ENCODE data around the gene GLYATL3.
"Not testable (repeated sequence)": the region's sequence is repeated elsewhere in the genome, so short reads cannot be mapped to it uniquely, and the experiment has no call there.

The GLYATL3 gene

DNA sequence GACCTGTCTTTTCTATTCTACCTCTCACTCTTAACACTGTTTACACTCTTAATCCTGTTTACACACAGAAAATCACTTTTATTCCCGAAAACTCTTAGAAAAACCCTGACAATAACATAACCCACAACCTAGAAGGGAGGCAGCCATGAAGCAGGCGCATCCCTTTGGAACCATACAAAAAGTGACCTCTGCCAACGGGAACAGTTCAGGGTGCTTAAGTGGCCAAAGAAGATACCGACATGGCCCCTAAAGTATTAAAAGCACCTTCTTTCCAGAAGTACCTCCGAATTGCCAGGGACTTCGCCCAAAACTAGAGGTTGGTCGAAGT lies 37.2 kb upstream of the GLYATL3 start:
- Histone ChIP-seq H3K36me3 (peaks cover 28% of the 10 kb centered on the region), H3K27ac (peak overlapping the region; percentile 83), H3K27me3 (ENCODE audit: insufficient read depth, low read depth, severe bottlenecking) (no peaks in the 10 kb centered on the region), H3K4me3 (ENCODE audit: low read depth, low read length) (peak overlapping the region; percentile 72), H3K9me3 (ENCODE audit: severe bottlenecking) (no peaks in the 10 kb centered on the region)
- no peak for DNase-seq
- TF ChIP-seq, protein P1, sequence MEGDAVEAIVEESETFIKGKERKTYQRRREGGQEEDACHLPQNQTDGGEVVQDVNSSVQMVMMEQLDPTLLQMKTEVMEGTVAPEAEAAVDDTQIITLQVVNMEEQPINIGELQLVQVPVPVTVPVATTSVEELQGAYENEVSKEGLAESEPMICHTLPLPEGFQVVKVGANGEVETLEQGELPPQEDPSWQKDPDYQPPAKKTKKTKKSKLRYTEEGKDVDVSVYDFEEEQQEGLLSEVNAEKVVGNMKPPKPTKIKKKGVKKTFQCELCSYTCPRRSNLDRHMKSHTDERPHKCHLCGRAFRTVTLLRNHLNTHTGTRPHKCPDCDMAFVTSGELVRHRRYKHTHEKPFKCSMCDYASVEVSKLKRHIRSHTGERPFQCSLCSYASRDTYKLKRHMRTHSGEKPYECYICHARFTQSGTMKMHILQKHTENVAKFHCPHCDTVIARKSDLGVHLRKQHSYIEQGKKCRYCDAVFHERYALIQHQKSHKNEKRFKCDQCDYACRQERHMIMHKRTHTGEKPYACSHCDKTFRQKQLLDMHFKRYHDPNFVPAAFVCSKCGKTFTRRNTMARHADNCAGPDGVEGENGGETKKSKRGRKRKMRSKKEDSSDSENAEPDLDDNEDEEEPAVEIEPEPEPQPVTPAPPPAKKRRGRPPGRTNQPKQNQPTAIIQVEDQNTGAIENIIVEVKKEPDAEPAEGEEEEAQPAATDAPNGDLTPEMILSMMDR (IDR thresholded peaks at IDR 0.05; ENCODE audit: low read depth, low read length): no peak

DNA sequence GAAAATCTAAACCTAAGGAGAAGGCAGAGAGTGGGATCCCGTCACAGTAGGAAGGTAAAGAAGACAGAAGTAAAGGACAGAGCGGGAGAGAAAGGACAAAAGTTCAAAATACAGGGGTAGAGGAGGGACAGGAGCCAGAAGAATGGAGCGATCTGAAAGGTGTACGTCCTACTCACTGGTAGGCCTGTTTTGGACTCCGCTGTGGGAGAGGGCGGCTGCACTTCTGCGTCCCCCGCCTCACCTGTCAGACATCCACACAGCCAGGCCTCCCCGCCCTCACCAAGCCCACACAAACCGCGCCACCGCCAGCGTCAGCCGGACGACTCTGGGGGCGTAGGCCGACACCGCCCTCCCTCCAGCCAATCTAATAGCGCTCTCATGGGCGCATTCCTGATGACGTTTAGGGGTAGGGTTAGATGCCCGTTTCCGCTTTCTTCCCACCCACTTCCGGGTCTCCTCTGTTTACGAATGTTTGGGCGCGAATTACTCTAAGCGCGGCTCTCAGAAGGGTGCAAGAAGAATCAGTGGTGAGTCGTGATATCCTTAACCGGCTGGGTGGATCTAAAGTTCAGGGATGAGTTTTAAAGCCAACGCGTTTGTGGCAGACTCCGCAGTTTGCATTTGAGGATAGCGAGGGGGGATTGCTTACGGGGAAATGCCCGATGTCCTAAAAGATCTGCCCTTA lies 36.7 kb upstream of the GLYATL3 start, which contains the start of the genes CENPQ and MMUT:
Gene CENPQ (plus strand): TSS at position 444 of the 685 bp plus-strand sequence. CDS start 6,807 bp downstream, outside the sequence.
Gene MMUT (minus strand): TSS at position 327 of the 685 bp plus-strand sequence. CDS start 3,787 bp downstream, outside the sequence.
- TF ChIP-seq, protein P1 (IDR thresholded peaks at IDR 0.05; ENCODE audit: low read depth, low read length): no peak
- peak within 1 kb of the TSS; percentile 72 for H3K4me3 ChIP-seq (ENCODE audit: low read depth, low read length)
- DNase-seq: peak; percentile 98
- H3K9me3 ChIP-seq (ENCODE audit: severe bottlenecking): no peaks in the 10 kb centered on the region
- H3K27me3 ChIP-seq (ENCODE audit: insufficient read depth, low read depth, severe bottlenecking): no peaks in the 10 kb centered on the region
- peak within 1 kb of the TSS; percentile 83 for H3K27ac ChIP-seq
- peaks cover 23% of the 10 kb centered on the region for H3K36me3 ChIP-seq

DNA sequence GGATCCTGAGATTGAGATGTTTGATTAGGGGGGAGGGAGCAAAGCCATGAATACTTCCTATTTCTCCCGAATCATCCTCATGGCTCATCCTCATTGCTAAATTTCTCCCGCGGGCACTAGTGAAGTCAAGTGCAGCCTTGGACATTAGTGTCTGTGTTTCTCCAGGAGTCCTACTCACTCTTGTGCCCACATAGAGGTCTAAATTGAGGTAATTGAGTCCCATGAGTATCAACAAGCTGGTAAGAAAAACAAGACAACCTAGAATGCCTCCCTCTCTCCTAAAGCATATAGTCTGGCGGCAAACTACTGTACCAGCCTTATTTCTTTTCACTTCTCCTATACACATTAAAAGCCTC lies 36.1 kb upstream of the GLYATL3 start:
- Histone ChIP-seq H3K27ac (peak overlapping the region; percentile 83), H3K9me3 (ENCODE audit: severe bottlenecking) (no peaks in the 10 kb centered on the region), H3K27me3 (ENCODE audit: insufficient read depth, low read depth, severe bottlenecking) (no peaks in the 10 kb centered on the region), H3K4me3 (ENCODE audit: low read depth, low read length) (peak overlapping the region; percentile 72), H3K36me3 (peaks cover 19% of the 10 kb centered on the region)
- TF ChIP-seq, protein P1 (IDR thresholded peaks at IDR 0.05; ENCODE audit: low read depth, low read length): no peak
- no peak for DNase-seq

DNA sequence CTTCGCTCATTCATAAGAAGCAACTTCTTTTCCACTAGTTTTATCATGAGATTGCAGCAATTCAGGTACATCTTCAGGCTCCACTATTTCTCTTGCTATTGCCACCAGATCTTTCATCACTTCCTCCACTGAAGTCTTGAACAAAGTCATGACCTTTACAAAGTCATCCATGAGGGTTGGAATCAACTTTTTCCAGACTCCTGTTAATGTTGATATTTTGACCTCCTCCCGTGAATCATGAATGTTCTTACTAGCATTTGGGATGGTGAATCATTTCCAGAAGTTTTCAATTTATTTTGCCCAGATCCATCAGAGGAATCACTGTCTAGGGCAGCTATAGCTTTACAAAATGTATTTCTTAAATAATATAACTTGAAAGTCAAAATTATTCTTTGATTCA lies 35.0 kb upstream of the GLYATL3 start:
- DNase-seq: no peak
- TF ChIP-seq, protein P1 (IDR thresholded peaks at IDR 0.05; ENCODE audit: low read depth, low read length): no peak
- H3K27me3 ChIP-seq (ENCODE audit: insufficient read depth, low read depth, severe bottlenecking): no peaks in the 10 kb centered on the region
- no peak overlapping the region for H3K4me3 ChIP-seq (ENCODE audit: low read depth, low read length)
- H3K36me3 ChIP-seq: peaks cover 13% of the 10 kb centered on the region
- no peak overlapping the region for H3K27ac ChIP-seq
- no peaks in the 10 kb centered on the region for H3K9me3 ChIP-seq (ENCODE audit: severe bottlenecking)

DNA sequence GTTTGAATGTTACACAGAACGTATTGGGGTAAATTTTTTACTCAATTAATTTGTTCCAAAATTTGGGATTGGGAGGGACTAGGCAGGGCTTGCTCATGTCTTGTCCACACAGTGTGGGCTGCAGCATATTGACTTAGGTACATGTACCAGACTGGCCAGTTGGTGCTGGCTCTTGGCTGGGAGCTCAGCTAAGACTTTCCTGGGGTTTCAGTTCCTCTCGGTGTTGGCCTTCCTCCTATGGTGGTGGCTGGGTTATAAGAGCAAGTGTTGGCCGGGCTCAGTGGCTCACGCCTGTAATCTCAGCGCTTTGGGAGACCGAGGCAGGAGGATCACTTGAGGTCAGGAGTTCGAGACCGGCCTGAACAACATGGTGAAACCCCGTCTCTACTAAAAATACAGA lies 31.7 kb upstream of the GLYATL3 start:
- Histone ChIP-seq H3K4me3 (ENCODE audit: low read depth, low read length) (no peak overlapping the region), H3K36me3 (peaks cover 37% of the 10 kb centered on the region), H3K27me3 (ENCODE audit: insufficient read depth, low read depth, severe bottlenecking) (no peaks in the 10 kb centered on the region), H3K27ac (no peak overlapping the region), H3K9me3 (ENCODE audit: severe bottlenecking) (no peaks in the 10 kb centered on the region)
- TF ChIP-seq, protein P1 (IDR thresholded peaks at IDR 0.05; ENCODE audit: low read depth, low read length): no peak
- DNase-seq: no peak

DNA sequence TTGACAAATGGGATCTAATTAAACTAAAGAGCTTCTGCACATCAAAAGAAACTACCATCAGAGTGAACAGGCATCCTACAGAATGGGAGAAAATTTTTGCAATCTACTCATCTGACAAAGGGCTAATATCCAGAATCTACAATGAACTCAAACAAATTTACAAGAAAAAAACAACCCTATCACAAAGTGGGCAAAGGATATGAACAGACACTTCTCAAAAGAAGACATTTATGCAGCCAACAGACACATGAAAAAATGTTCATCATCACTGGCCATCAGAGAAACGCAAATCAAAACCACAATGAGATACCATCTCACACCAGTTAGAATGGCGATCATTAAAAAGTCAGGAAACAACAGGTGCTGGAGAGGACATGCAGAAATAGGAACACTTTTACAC lies 23.2 kb upstream of the GLYATL3 start:
- H3K27me3 ChIP-seq (ENCODE audit: insufficient read depth, low read depth, severe bottlenecking); H3K4me3 ChIP-seq (ENCODE audit: low read depth, low read length); DNase-seq; H3K9me3 ChIP-seq (ENCODE audit: severe bottlenecking); H3K27ac ChIP-seq: not testable (repeated sequence)
- peaks cover 43% of the 10 kb centered on the region for H3K36me3 ChIP-seq

All from WERI-Rb-1 (cell line).